WTC11 (cell line): ENCODE measurements around the gene CLEC2D.
A peak's percentile ranks its signal among the peaks of the same experiment; 100 is the strongest.

Source experiments
- ESRRA ChIP-seq: sonication (generic); formaldehyde crosslinking; IDR thresholded peaks from 2 replicates; pipeline ENCODE4 v1.8.1; 2022; ENCODE audit warnings: mild to moderate bottlenecking, missing genetic modification reagents, borderline replicate concordance
- ETV6 ChIP-seq: sonication (generic); formaldehyde crosslinking; IDR thresholded peaks from 2 replicates; pipeline ENCODE4 v1.8.1; 2022; ENCODE audit warnings: mild to moderate bottlenecking, missing genetic modification reagents
- TF ChIP-seq, protein P1 (sequence below): fragments of 200-600 bp; IDR thresholded peaks from 2 replicates; pipeline ENCODE4 v1.8.0; 2022; ENCODE audit warnings: antibody characterized with exemption
- TF ChIP-seq, protein P2 (sequence below): sonication (generic); formaldehyde crosslinking; IDR thresholded peaks from 2 replicates; pipeline ENCODE4 v1.8.1; 2022; ENCODE audit warnings: low read depth, missing genetic modification reagents, borderline replicate concordance

DNA sequence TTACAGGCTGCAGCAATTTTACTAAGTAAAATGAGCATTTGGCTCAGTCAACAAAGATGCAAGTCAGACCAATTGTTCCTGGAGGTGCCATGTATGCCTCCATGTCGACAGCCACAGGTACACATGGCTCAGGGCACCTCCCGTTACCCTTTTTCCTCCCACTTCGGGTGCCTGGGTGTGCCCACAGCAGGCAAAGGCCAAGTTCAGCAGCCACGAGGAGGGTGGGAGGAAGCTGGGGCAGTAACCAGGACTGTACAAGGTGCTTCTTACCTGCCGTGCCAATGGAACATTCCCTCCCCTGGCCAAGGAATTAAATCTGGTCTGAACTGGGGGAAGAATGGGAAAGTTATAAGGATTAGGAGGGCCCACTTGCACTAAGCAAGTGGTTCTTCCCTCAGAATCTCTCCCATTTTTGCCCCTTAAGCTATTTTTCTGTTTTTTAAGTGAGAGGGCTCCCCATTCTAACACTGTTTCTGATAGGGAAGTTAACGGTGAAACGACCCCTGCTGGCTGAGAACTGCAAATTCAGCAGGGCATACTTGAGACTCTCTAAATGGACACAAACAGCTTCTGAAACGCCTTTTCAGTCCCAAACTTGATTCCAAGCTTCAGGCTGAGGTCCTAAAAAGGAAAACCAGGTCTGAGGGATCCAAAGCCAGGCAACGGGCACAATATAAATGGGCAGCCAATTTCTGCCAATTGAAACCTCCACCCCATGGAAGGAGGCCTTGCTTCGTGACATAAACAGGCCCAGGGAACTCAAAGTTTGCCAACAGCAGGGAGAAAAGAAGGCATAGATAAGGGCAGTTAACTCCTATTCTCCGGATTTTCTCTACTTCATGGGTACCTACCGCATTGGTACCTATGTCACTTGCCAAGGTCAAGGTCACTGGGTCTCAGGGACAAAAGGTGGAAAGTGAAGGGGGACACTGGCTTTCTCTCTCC lies 38.6 kb downstream of the CLEC2D start:
- TF ChIP-seq, protein P1, sequence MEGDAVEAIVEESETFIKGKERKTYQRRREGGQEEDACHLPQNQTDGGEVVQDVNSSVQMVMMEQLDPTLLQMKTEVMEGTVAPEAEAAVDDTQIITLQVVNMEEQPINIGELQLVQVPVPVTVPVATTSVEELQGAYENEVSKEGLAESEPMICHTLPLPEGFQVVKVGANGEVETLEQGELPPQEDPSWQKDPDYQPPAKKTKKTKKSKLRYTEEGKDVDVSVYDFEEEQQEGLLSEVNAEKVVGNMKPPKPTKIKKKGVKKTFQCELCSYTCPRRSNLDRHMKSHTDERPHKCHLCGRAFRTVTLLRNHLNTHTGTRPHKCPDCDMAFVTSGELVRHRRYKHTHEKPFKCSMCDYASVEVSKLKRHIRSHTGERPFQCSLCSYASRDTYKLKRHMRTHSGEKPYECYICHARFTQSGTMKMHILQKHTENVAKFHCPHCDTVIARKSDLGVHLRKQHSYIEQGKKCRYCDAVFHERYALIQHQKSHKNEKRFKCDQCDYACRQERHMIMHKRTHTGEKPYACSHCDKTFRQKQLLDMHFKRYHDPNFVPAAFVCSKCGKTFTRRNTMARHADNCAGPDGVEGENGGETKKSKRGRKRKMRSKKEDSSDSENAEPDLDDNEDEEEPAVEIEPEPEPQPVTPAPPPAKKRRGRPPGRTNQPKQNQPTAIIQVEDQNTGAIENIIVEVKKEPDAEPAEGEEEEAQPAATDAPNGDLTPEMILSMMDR: peak; percentile 63
- TF ChIP-seq, protein P2, sequence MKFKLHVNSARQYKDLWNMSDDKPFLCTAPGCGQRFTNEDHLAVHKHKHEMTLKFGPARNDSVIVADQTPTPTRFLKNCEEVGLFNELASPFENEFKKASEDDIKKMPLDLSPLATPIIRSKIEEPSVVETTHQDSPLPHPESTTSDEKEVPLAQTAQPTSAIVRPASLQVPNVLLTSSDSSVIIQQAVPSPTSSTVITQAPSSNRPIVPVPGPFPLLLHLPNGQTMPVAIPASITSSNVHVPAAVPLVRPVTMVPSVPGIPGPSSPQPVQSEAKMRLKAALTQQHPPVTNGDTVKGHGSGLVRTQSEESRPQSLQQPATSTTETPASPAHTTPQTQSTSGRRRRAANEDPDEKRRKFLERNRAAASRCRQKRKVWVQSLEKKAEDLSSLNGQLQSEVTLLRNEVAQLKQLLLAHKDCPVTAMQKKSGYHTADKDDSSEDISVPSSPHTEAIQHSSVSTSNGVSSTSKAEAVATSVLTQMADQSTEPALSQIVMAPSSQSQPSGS (CRISPR knock-in tag): no peak
- TF ChIP-seq ETV6: no peak
- TF ChIP-seq ESRRA (CRISPR knock-in tag): no peak
